Body of pancreas (tissue), 4 donors: ENCODE results near the gene PCSK6.

Experiments
- CTCF ChIP-seq, 7 experiments: fragments of 450-650 bp in 4 of 7; fragments of 200-600 bp in 3 of 7; sonication (generic) in 3 of 7; IDR thresholded peaks; one replicate each; pipeline ENCODE4 v1.5.1; 2016 to 2019; ENCODE audit warnings: antibody characterized with exemption in 7 of 7
- POLR2A ChIP-seq, 3 donors: fragments of 450-650 bp; IDR thresholded peaks; one replicate each; pipeline ENCODE4 v1.6.1; 2016; ENCODE audit warnings: antibody characterized with exemption in 3 of 3, mild to moderate bottlenecking in 2 of 3

GRCh38 chr15:101425787-101426365 is 63.6 kb downstream of the PCSK6 start:
- no peak for TF ChIP-seq CTCF (IDR thresholded peaks at IDR 0.05)
- no peak for TF ChIP-seq POLR2A (IDR thresholded peaks at IDR 0.05)
